Glutamatergic neuron (in vitro differentiated cells): Measurements from ENCODE around the gene CPXM1. TPM values are rescaled to one million over a fixed set of nuclear protein-coding genes. Genes with fewer than 3 reads are reported as not detected.

Experiments used
- DNase-seq: peaks from one replicate; pipeline ENCODE4 v3.0.0; 2022
- H3K27ac Mint-ChIP-seq: one replicate; pipeline ENCODE4 v1.8.0; 2020; ENCODE audit warnings: mild to moderate bottlenecking, mixed read lengths, inconsistent platforms; ENCODE audit not compliant: unreplicated experiment
- H3K27me3 Mint-ChIP-seq: one replicate; pipeline ENCODE4 v1.8.0; 2020; ENCODE audit warnings: mild to moderate bottlenecking, moderate library complexity, mixed read lengths, inconsistent platforms; ENCODE audit not compliant: unreplicated experiment
- H3K36me3 Mint-ChIP-seq: one replicate; pipeline ENCODE4 v1.8.0; 2020; ENCODE audit warnings: mild to moderate bottlenecking, mixed read lengths, inconsistent platforms; ENCODE audit not compliant: unreplicated experiment
- H3K4me1 Mint-ChIP-seq: one replicate; pipeline ENCODE4 v1.8.0; 2020; ENCODE audit warnings: mild to moderate bottlenecking, low read depth, mixed read lengths, inconsistent platforms; ENCODE audit not compliant: unreplicated experiment
- H3K4me3 Mint-ChIP-seq: one replicate; pipeline ENCODE4 v1.8.0; 2020; ENCODE audit warnings: mild to moderate bottlenecking, mixed read lengths, inconsistent platforms; ENCODE audit not compliant: unreplicated experiment
- H3K9me3 Mint-ChIP-seq: one replicate; pipeline ENCODE4 v1.8.0; 2020; ENCODE audit warnings: mild to moderate bottlenecking, moderate library complexity, mixed read lengths, inconsistent platforms; ENCODE audit not compliant: unreplicated experiment
- total RNA-seq: library from RNA; stranded (reverse); fragmentation: NEBNext Ultra II Directional; extraction: Animal tissue kit (Norgen Biotek cat#: 25700); gene quantifications from one replicate; pipeline ENCODE4 v1.2.1, GENCODE V29; 2021; ENCODE audit not compliant: unreplicated experiment
- TF ChIP-seq, protein P1 (sequence below): fragments of 200-600 bp; sonication (generic); IDR thresholded peaks from one replicate; pipeline ENCODE4 v1.5.0; 2021; ENCODE audit not compliant: partially characterized antibody, unreplicated experiment

Gene CPXM1
- total RNA-seq, 1 donor from 2014 or later: 28.1 TPM

DNA sequence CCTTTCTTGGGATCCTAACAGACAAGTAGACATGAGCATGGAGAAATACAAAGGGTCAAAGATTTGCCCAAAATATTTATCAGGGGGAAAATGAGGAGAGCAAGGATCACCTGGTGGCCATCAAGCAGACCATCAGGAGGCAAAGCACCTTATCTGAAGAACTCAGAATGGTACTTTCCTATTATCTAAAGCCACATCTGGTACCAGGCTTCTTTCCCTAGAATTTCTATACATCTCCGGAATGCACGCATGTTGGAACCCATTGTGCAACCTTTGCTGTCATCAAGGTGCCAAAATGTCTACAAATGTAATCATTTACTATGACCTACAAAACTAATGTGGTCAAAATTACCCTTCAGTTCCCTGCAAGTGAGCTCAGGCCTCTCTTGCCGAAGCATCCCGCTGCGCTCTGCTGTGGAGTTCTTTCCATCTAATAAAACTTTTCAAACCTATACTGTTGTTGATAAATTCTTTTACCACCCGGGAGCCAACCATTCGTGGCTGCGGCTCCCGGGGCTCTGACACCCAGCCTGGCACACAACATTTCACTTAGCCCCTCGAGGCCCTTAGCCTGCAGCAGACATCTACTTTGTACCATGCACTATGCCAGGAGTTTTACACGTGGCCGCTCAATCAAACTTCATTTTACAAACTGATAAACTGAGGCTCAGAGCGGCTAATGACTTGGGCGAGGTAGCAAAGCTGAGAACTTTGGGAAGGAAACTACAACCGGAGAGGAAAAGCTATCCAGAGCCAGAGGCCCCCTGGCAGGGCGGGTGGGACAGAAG, 3.8 kb upstream of the CPXM1 start:
- Mint-ChIP-seq H3K27me3 (peaks cover 34% of the 10 kb centered on the region), H3K4me3 (peak overlapping the region; percentile 25), H3K36me3 (peaks cover 15% of the 10 kb centered on the region), H3K9me3 (peaks cover 7% of the 10 kb centered on the region), H3K4me1 (peaks cover 7% of the 10 kb centered on the region), H3K27ac (no peak overlapping the region)
- TF ChIP-seq, protein P1, sequence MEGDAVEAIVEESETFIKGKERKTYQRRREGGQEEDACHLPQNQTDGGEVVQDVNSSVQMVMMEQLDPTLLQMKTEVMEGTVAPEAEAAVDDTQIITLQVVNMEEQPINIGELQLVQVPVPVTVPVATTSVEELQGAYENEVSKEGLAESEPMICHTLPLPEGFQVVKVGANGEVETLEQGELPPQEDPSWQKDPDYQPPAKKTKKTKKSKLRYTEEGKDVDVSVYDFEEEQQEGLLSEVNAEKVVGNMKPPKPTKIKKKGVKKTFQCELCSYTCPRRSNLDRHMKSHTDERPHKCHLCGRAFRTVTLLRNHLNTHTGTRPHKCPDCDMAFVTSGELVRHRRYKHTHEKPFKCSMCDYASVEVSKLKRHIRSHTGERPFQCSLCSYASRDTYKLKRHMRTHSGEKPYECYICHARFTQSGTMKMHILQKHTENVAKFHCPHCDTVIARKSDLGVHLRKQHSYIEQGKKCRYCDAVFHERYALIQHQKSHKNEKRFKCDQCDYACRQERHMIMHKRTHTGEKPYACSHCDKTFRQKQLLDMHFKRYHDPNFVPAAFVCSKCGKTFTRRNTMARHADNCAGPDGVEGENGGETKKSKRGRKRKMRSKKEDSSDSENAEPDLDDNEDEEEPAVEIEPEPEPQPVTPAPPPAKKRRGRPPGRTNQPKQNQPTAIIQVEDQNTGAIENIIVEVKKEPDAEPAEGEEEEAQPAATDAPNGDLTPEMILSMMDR: no peak
- no peak for DNase-seq

DNA sequence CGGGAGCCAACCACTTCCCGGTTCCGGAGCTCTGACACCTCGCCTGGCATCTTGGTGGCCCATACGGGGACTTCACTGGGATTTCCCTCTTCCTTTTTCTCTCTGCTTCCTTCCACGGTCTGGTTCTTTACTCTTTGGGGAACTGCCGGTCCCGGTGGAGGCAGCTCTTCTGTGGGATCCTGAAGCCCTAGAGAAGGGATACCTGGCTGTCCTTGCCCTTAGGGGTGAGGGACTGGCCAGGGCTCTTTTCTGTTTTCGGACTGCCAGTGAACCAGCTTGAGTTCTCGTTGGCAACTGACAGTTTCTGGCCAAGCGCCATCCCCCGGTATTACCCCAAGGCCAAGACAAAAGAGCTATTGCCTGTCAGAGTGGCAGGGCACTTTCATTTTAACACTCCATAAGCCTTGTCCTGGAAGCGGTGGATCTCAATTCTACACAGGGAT, 880 bp upstream of the CPXM1 start:
- TF ChIP-seq, protein P1: no peak
- peaks cover 7% of the 10 kb centered on the region for H3K4me1 Mint-ChIP-seq
- peaks cover 34% of the 10 kb centered on the region for H3K27me3 Mint-ChIP-seq
- peak overlapping the region; percentile 85 for H3K4me3 Mint-ChIP-seq
- no peak overlapping the region for H3K27ac Mint-ChIP-seq
- H3K36me3 Mint-ChIP-seq: peaks cover 5% of the 10 kb centered on the region
- no peak for DNase-seq
- peaks cover 7% of the 10 kb centered on the region for H3K9me3 Mint-ChIP-seq

DNA sequence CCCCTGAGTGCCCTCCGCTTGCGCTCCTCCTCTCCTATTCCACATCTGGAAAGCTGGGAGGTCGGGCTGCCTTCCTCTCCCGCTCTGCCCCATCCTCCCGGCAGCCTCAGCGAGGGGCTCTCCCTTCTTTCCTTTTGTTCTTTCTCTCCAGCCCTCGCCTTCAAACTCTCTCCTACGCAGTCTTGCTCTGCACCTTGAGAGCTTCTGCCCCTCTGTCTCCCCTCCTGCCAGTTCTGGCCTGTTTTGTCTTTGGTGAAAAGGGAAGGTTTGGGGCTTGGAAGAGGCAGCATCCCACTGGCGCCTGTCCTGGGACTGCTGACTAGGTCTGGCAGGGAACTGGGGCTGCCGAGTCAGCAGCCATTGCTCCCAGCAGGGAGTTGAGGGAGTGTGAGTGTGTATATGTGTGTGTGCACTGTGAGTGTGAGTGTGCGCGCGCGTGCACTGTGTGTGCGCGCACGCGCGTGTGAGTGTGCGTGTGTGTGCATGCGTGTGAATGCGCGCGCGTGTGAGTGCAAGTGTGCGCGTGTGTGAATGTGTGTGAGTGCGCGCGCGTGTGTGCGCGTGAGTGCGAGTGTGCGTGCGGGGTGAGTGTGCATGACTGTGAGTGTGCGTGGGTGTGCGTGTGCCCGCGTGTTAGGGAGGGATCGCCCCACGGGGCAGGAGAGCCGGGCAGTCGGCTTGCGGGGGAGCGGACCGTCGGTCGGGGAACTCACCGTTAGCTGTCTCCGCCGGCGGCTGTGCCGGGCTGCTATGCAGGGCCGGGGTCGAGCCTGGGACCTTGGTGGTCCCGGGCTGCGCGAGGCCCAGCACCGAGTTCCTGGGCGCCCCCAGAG, 523 bp downstream of the CPXM1 start:
- peaks cover 30% of the 10 kb centered on the region for H3K27me3 Mint-ChIP-seq
- TF ChIP-seq, protein P1: no peak
- H3K36me3 Mint-ChIP-seq: peaks cover 5% of the 10 kb centered on the region
- peak overlapping the region; percentile 91 for H3K4me3 Mint-ChIP-seq
- H3K4me1 Mint-ChIP-seq: peaks cover 7% of the 10 kb centered on the region
- H3K27ac Mint-ChIP-seq: peak overlapping the region; percentile 69
- peak; percentile 49 for DNase-seq
- peaks cover 3% of the 10 kb centered on the region for H3K9me3 Mint-ChIP-seq

DNA sequence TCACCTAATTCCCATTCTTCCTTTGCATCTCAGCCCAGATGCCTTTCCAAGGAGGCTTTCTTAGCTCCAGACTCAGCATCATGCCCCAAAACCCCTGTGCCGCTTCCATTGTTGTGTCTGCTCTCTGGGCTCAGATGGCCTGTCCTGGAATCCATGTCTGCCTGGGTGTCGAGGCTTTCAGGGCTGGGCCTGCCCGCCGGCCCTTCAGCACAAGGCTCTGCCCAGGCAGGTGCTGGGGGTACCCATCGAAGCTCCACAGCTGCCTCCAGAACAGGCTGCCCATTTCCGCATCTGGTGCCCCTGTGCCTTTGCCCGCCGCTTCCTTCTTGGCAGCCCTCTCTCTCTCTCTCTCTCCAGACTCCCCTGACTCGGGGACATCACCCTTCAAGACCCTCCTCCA, 1.2 kb downstream of the CPXM1 start:
- H3K9me3 Mint-ChIP-seq: peaks cover 3% of the 10 kb centered on the region
- TF ChIP-seq, protein P1: no peak
- peaks cover 26% of the 10 kb centered on the region for H3K27me3 Mint-ChIP-seq
- peak overlapping the region; percentile 69 for H3K27ac Mint-ChIP-seq
- H3K4me3 Mint-ChIP-seq: peak overlapping the region; percentile 91
- peaks cover 7% of the 10 kb centered on the region for H3K4me1 Mint-ChIP-seq
- H3K36me3 Mint-ChIP-seq: peaks cover 5% of the 10 kb centered on the region
- no peak for DNase-seq
